SK-MEL-5 (cell line): ENCODE results near the gene RBM47. TPM values are rescaled to one million over a fixed set of nuclear protein-coding genes. Genes with fewer than 3 reads are reported as not detected.
"Not testable (repeated sequence)": the region's sequence is repeated elsewhere in the genome, so short reads cannot be mapped to it uniquely, and the experiment has no call there.

ENCODE experiments used
- DNase-seq: peaks from one replicate; pipeline ENCODE4 v3.0.0-alpha.2; 2016; ENCODE audit warnings: low read depth, low spot score
- in situ Hi-C: cut with HindIII; loops from 2 replicates; pipeline ENCODE4 v1.10.0; 2016; ENCODE audit warnings: low sequenced_read_pairs, high pct_unique_total_duplicates, low pct_unique_long_range_greater_than_20kb
- total RNA-seq: library from RNA; depleted of rRNA; stranded (reverse); fragments of >200 nt; shearing (Covaris generic); gene quantifications from 2 replicates; pipeline ENCODE4 v1.2.3, GENCODE V29; 2014

The RBM47 gene
- total RNA-seq, 1 experiment from 2014 or later: 7.2 TPM

GRCh38 chr4:40577588-40578253, 51.9 kb downstream of the RBM47 start:
- in situ Hi-C loops: no loop called here
- no peak for DNase-seq

DNA sequence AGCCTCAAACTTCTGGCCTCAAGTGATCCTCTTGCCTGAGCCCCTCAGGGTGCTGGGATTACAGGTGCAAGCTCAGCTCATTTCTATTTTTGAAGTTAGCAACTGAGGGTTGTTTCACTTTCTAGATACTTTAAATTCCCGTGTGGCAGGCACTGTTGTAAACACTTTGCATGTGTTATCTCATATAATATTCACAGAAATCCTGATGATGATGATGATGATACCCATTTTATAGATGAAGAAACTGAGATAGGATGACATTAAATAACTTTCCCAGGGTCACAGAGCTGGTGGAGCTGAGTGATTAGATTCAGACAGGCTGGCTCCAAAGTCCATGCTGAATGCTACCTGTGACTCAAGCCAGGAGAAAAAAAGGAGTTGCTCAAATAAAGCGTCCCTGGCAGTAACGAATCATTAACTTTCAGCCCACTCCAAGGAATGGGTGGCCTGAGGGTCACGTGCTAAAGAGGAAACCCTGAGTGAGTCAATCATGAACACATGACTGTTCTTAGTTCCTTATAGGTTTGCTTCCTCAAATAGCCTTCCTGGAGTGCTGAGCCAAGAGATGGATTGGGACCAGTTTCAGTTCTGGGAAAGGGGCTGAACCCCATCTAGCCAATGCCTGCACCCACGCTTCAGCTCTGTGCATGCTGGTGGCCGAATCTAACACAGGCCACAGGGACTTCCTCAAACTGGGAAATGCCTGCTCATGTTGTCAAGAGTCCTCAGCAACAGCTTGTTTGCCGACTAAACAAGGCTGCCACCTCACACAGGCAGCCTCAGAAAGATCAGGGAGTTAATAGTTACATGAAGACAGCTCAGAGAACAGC, 52.8 kb downstream of the RBM47 start:
- DNase-seq: peak; percentile 79

DNA sequence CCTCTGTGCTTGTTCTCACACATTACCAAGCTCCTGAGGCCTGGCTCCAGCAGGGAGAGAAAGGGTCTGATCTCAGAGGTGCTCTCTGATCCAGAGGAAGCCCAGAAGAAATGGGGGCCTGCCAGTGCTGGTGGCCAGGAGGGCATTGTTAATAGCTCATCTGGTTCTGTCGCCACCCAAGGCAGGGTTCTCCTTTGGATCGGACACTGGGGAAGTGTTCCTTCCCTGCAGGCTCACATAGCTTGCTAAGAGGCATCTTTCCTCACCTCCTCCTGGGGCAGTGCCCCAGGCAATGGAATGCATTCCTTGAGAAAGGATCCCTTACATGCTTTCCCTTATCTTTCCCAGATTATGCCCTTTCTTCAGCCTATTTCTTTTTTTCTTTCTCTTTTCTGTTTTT, 53.8 kb downstream of the RBM47 start:
- no peak for DNase-seq
- in situ Hi-C loops: no loop called here

More for the DNA sequence above, 52.8 kb downstream of the RBM47 start:
- in situ Hi-C loops: no loop called here

DNA sequence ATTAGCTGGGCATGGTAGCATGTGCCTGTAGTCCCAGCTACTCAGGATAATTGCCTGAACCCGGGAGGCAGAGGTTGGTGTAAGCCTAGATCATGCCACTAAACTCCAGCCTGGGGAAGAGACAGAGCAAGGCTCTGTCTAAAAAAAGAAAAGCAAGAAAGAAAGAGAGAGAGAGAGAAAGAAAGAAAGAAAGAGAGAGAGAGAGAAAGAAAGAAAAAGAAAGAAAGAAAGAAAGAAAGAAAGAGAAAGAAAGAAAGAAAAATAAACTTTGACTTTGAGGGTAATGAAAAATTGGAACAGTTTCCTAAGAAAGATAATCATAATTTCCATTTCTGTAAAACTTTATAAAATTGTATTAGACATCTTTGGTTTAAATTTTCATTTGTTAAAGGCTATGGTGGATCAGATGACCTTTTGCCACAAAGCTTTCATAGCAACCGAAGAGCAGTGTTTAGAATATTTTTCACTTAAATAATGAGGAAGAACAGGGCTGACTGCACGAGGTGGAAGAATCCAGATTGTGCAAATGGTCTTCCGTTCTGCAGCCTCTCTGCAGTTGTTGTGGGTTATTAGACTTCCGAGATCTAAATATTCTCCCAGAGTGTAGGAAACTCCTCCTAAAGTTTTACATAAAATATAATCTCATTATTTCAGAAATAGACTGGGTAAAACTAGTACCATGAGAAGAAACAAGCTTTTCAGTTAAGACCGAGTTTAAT, 55.9 kb downstream of the RBM47 start:
- DNase-seq: no peak
- in situ Hi-C loops: no loop called here

GRCh38 chr4:40572692-40573310, 56.9 kb downstream of the RBM47 start:
- no peak for DNase-seq
- in situ Hi-C loops: no loop called here

DNA sequence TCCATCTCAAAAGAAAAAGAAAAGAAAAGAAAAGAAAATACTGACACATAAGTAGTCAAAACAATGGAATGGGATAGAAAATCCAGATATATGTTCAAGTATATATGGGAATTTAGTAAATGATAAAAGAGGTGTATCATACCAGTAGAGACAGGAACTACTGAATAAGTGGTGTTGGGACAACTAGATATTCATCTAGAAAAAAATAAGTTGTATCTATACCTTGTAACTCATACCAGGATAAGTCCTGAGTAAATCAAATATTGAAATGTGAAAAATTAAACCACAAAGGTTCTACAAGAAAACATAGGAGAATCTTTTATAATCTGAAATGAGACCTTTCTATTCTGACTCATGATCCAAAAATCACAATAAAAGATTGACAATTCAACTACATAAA, 58.5 kb downstream of the RBM47 start:
- in situ Hi-C loops: no loop called here
- DNase-seq: no peak

GRCh38 chr4:40570348-40571077, 59.2 kb downstream of the RBM47 start:
- in situ Hi-C loops: no loop called here
- DNase-seq: no peak

GRCh38 chr4:40564815-40565483, 64.7 kb downstream of the RBM47 start:
- no peak for DNase-seq
- in situ Hi-C loops: no loop called here

GRCh38 chr4:40564004-40564403, 65.7 kb downstream of the RBM47 start:
- no peak for DNase-seq
- in situ Hi-C loops: no loop called here

- in situ Hi-C loops: no loop called here
- DNase-seq: no peak
These were observed 66.3 kb downstream of the RBM47 start for GRCh38 chr4:40563401-40563800.

- DNase-seq: no peak
- in situ Hi-C loops: no loop called here
These were observed 67.0 kb downstream of the RBM47 start for GRCh38 chr4:40562681-40563080.

- no peak for DNase-seq
- in situ Hi-C loops: no loop called here
These were observed 67.5 kb downstream of the RBM47 start for GRCh38 chr4:40562208-40562607.

DNA sequence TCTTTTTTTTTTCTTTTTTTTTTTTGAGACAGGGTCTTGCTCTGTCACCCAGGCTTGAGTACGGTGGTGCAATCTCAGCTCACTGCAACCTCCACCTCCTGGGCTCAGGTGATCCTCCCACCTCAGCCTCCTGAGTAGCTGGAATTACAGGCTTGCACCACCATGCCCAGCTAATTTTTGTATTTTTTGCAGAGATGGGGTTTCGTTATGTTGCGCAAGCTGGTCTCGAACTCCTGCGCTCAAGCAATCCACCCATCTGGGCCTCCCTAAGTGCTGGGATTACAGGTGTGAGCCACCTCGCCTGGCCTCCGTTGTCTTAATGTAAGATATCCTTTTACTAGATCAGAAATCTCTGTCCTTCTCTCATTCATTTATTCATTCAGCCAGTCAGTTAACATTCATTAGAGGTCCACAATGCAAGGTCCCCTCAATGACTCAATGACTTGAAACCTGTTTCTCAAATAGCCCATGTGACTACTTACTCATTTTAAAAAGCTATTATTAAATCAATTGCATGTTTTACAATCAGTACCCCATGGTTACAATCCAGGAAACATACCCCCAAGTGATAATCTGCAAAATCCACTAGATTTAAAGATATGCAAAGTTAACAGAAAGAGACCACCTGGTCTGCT, 68.0 kb downstream of the RBM47 start:
- in situ Hi-C loops, DNase-seq: not testable (repeated sequence)

- DNase-seq: no peak
- in situ Hi-C loops: no loop called here
These were observed 69.8 kb downstream of the RBM47 start for GRCh38 chr4:40559585-40560465.

DNA sequence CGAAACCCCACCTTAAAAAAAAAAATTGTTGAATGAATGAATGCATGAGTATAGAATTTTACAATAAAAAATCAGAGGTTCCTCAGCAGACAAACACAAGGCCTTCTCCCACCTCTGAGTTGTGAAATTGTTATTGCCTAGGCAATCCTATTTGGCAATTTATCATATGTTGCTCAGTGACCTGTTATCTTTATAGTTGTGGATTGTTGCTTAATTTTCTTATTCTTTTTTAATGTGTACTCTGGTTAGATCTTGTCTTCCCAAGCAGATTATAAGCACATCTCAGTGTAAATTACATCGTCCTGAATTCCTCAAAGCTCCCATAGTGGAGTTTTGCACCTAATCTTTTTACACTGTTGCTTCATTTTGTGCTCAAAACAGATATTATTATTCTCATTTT, 71.9 kb downstream of the RBM47 start:
- no peak for DNase-seq
- in situ Hi-C loops: no loop called here
